Heart left ventricle (tissue), 16 donors: ENCODE measurements around the gene LUC7L. TPM values are rescaled to one million over a fixed set of nuclear protein-coding genes. Genes with fewer than 3 reads are reported as not detected.
A peak's percentile ranks its signal among the peaks of the same experiment; 100 is the strongest.
"Not testable (repeated sequence)": the region's sequence is repeated elsewhere in the genome, so short reads cannot be mapped to it uniquely, and the experiment has no call there.

Experiments
- ATAC-seq, 4 donors: fragments of 200-7000 bp; cut with Tn5 transposase; one replicate each; pipeline ENCODE4 v1.9.1; 2020 to 2022; ENCODE audit warnings: moderate library complexity in 4 of 4, mild to moderate bottlenecking in 3 of 4, moderate number of reproducible peaks in 1 of 4
- DNase-seq, 5 donors: peaks; one replicate each; pipeline ENCODE4 v3.0.0-alpha.2; 2020
- H3K27ac ChIP-seq, 12 donors: fragments of 200-600 bp; sonication (generic) in 4 of 12; one replicate each; pipeline versions ENCODE4 v1.5.0 to v1.8.0; 2016 to 2022; ENCODE audit warnings: mild to moderate bottlenecking in 2 of 12
- H3K27me3 ChIP-seq, 9 donors: fragments of 200-600 bp; sonication (generic) in 2 of 9; one replicate each; pipeline versions ENCODE4 v1.5.1 to v1.8.0; 2016 to 2022; ENCODE audit warnings: mild to moderate bottlenecking in 3 of 9
- H3K36me3 ChIP-seq, 9 donors: fragments of 200-600 bp; sonication (generic) in 2 of 9; one replicate each; pipeline versions ENCODE4 v1.5.0 to v1.8.0; 2018 to 2022; ENCODE audit warnings: mild to moderate bottlenecking in 2 of 9
- H3K4me1 ChIP-seq, 12 donors: fragments of 200-600 bp; sonication (generic) in 4 of 12; one replicate each; pipeline versions ENCODE4 v1.5.0 to v1.8.0; 2016 to 2022; ENCODE audit warnings: mild to moderate bottlenecking in 3 of 12
- H3K4me3 ChIP-seq, 12 donors: fragments of 200-600 bp; sonication (generic) in 4 of 12; one replicate each; pipeline versions ENCODE4 v1.5.0 to v1.8.0; 2017 to 2022; ENCODE audit warnings: mild to moderate bottlenecking in 9 of 12, moderate library complexity in 4 of 12
- H3K9me3 ChIP-seq, 12 donors: fragments of 200-600 bp; sonication (generic) in 4 of 12; one replicate each; pipeline versions ENCODE4 v1.5.0 to v1.8.0; 2016 to 2022; ENCODE audit warnings: mild to moderate bottlenecking in 1 of 12
- CTCF ChIP-seq, 12 donors: fragments of 200-600 bp; sonication (generic) in 4 of 12; IDR thresholded peaks; one replicate each; pipeline versions ENCODE4 v1.5.0 to v1.8.0; 2018 to 2022; ENCODE audit warnings: antibody characterized with exemption in 12 of 12, mild to moderate bottlenecking in 5 of 12
- POLR2A ChIP-seq, 2 donors: fragments of 450-650 bp; IDR thresholded peaks; one replicate each; pipeline ENCODE4 v1.6.1; 2017; ENCODE audit warnings: antibody characterized with exemption in 2 of 2, mild to moderate bottlenecking in 2 of 2, moderate library complexity in 2 of 2
- WGBS, 4 donors: extraction: QIAGEN DNeasy Blood & Tissue Kit in 2 of 4; methylation state at CpG; one replicate each; pipeline versions ENCODE4 v1.1.5 to v1.1.7; 2013 to 2018; 5-methylcytosine and 5-hydroxymethylcytosine counted together
- intact Hi-C, 10 donors: fragments of 100-400 bp; cut with DNase I; formaldehyde crosslinking; loops; one replicate each; pipeline versions ENCODE4 v1.11.1 to v1.14.2; 2022
- polyA plus RNA-seq, 2 donors: library from polyadenylated mRNA; stranded (reverse); fragments of 200-250 nt; gene quantifications; one replicate each; pipeline ENCODE4 v1.2.3, GENCODE V29; 2013
- total RNA-seq, 9 donors: library from RNA; depleted of rRNA in 2 of 9; stranded (reverse); fragments of >200 nt in 2 of 9; fragmentation: NEBNext Ultra II Directional in 3 of 9; extraction: Animal tissue kit (Norgen Biotek cat#: 25700) in 3 of 9; gene quantifications; one replicate each; pipeline versions ENCODE4 v1.1.0 to v1.2.4, GENCODE V29; 2016 to 2023
- donor health status: ischemic (EF 13 %, LVEDD 7.1; RV severe dilation, severe dysfunction).
- donor health status: healthy with polysubstance abuse.
- donor health status: DM: no; HTN: yes; CAD: no.
- donor health status: DM: no; HTN: no; CAD: no.
- donor health status: ischemic (EF 25% LVEDD 6.9; RV normal size, moderate dysfunction).
- donor health status: ischemic (EF 25% LVEDD 5.7; RV mildly dilated, moderate dysfunction).
- donor health status: healthy.
- donor health status: DM: yes; HTN: yes; CAD: no.
- donor health status: ischemic (EF 35%, LVEDD 5.7; RV mildly dilated, moderate dysfunction).
- donor health status: nonischemic (EF 11% LVEDD 7.7; RV severe dilation, severe dysfunction).
- donor health status: DM: yes; HTN: yes; CAD: no.
- donor health status: PGD.
- donor health status: ischemic (EF 29% LVEDD 5.4; RV normal size, mild dysfunction).
- donor health status: nonischemic (EF 23%, LVEDD 6.1; RV moderate dilation, normal function).

LUC7L gene
- total and polyA plus RNA-seq, 11 donors, result 12.5 to 47.5 (median 19.4) TPM

DNA sequence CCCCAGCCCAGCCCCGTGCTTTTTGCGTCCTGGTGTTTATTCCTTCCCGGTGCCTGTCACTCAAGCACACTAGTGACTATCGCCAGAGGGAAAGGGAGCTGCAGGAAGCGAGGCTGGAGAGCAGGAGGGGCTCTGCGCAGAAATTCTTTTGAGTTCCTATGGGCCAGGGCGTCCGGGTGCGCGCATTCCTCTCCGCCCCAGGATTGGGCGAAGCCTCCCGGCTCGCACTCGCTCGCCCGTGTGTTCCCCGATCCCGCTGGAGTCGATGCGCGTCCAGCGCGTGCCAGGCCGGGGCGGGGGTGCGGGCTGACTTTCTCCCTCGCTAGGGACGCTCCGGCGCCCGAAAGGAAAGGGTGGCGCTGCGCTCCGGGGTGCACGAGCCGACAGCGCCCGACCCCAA lies 53.2 kb downstream of the LUC7L start:
- Histone ChIP-seq H3K27me3 (peaks cover 34 to 65% (median 56%) of the 10 kb centered on the region in 9 donors), H3K4me3 (peak overlapping the region in 1 of 12 donors; percentile 29), H3K4me1 (peaks cover 4 to 22% (median 8%) of the 10 kb centered on the region in 12 donors)
- intact Hi-C loops, result loop anchor here in 1 of 10 donors (5.0 kb wide), 1 partner anchor 69 kb away; no protein-coding TSS in a partner anchor
- H3K27ac ChIP-seq, H3K36me3 ChIP-seq, ATAC-seq, H3K9me3 ChIP-seq, DNase-seq: not testable (repeated sequence)
- 0 to 1% methylated on average over 25 to 27 of the region's 39 CpGs; no CpG with 5 or more reads in 2 of the 4 donors for WGBS, 4 donors

- Histone ChIP-seq H3K4me3 (no peak overlapping the region), H3K27me3 (peaks cover 37 to 70% (median 60%) of the 10 kb centered on the region in 9 donors), H3K4me1 (peaks cover 0 to 15% (median under 1%) of the 10 kb centered on the region in 12 donors), H3K27ac (no peak overlapping the region), H3K36me3 (no peaks in the 10 kb centered on the region), H3K9me3 (no peaks in the 10 kb centered on the region)
- intact Hi-C loops, result loop anchor here in 1 of 10 donors (5.0 kb wide), 1 partner anchor 68 kb away; no protein-coding TSS in a partner anchor
- DNase-seq, result no peak
- TF ChIP-seq POLR2A (IDR thresholded peaks at IDR 0.05) (no peak), CTCF (IDR thresholded peaks at IDR 0.05) (no peak)
- 19 to 27% (median 20%) methylated on average over 7 to 8 of the region's 8 CpGs for WGBS, 4 donors
- ATAC-seq, result no peak
Observed at GRCh38 chr16:175011-175949, 54.0 kb downstream of the LUC7L start.

- H3K4me1 ChIP-seq, H3K4me3 ChIP-seq, H3K36me3 ChIP-seq, intact Hi-C loops, H3K27ac ChIP-seq, H3K9me3 ChIP-seq: not testable (repeated sequence)
- WGBS, 4 donors, result 14 to 25% (median 17%) methylated on average over 4 to 9 of the region's 13 CpGs
- peak in 2 of 5 donors; percentile 3 to 25 for DNase-seq
- H3K27me3 ChIP-seq, result peaks cover 30 to 66% (median 58%) of the 10 kb centered on the region in 9 donors
- peak in 2 of 4 donors; percentile 38 to 42 for ATAC-seq
Observed at GRCh38 chr16:173928-174769, 55.1 kb downstream of the LUC7L start.

DNA sequence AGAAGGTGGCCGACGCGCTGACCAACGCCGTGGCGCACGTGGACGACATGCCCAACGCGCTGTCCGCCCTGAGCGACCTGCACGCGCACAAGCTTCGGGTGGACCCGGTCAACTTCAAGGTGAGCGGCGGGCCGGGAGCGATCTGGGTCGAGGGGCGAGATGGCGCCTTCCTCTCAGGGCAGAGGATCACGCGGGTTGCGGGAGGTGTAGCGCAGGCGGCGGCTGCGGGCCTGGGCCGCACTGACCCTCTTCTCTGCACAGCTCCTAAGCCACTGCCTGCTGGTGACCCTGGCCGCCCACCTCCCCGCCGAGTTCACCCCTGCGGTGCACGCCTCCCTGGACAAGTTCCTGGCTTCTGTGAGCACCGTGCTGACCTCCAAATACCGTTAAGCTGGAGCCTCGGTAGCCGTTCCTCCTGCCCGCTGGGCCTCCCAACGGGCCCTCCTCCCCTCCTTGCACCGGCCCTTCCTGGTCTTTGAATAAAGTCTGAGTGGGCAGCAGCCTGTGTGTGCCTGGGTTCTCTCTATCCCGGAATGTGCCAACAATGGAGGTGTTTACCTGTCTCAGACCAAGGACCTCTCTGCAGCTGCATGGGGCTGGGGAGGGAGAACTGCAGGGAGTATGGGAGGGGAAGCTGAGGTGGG lies 55.9 kb downstream of the LUC7L start:
- WGBS, 4 donors, result 5 to 7% (median 7%) methylated on average over 7 to 30 of the region's 44 CpGs; no CpG with 5 or more reads in 1 of the 4 donors

GRCh38 chr16:172374-172941 lies 56.8 kb downstream of the LUC7L start, which contains the start of gene HBA2:
HBA2 (plus strand) TSS chr16:172876; CDS start chr16:172913, 37 bp downstream.
- ATAC-seq, H3K4me1 ChIP-seq, H3K9me3 ChIP-seq, H3K4me3 ChIP-seq, H3K36me3 ChIP-seq, H3K27ac ChIP-seq, intact Hi-C loops, DNase-seq: not testable (repeated sequence)
- H3K27me3 ChIP-seq, result peaks cover 26 to 66% (median 58%) of the 10 kb centered on the region in 9 donors
- no CpG with 5 or more reads among the region's 74 CpGs for whole genome bisulfite sequencing, 4 donors

More for the DNA sequence above, 55.9 kb downstream of the LUC7L start:
- ATAC-seq, H3K4me1 ChIP-seq, H3K27ac ChIP-seq, H3K4me3 ChIP-seq, intact Hi-C loops, H3K9me3 ChIP-seq, H3K36me3 ChIP-seq: not testable (repeated sequence)
- peaks cover 28 to 66% (median 58%) of the 10 kb centered on the region in 9 donors for H3K27me3 ChIP-seq
- peak in 1 of 5 donors; percentile 33 for DNase-seq
